Neural progenitor cell (in vitro differentiated cells): ENCODE measurements around the gene PHETA1. TPM values are rescaled to one million over a fixed set of nuclear protein-coding genes. Genes with fewer than 3 reads are reported as not detected.

Experiments
- DNase-seq: peaks from one replicate; pipeline ENCODE4 v3.0.0-alpha.2; 2016; ENCODE audit warnings: low spot score
- H2AFZ ChIP-seq: fragments of 200-600 bp; sonication (generic); replicated peaks from 2 replicates; pipeline ENCODE4 v1.6.1; 2016; ENCODE audit warnings: antibody characterized with exemption
- H3F3A ChIP-seq: fragments of 200-600 bp; sonication (generic); 2 replicates; pipeline ENCODE4 v1.6.1; 2016; ENCODE audit warnings: antibody characterized with exemption, low read depth
- H3K27ac ChIP-seq: fragments of 200-600 bp; sonication (generic); 2 replicates; pipeline ENCODE4 v1.5.1; 2016; ENCODE audit warnings: mild to moderate bottlenecking
- H3K27me3 ChIP-seq: fragments of 200-600 bp; sonication (generic); 2 replicates; pipeline ENCODE4 v1.6.1; 2016; ENCODE audit warnings: mild to moderate bottlenecking, moderate library complexity
- H3K36me3 ChIP-seq: fragments of 200-600 bp; sonication (generic); 2 replicates; pipeline ENCODE4 v1.5.1; 2016
- H3K4me1 ChIP-seq: fragments of 200-600 bp; sonication (generic); 2 replicates; pipeline ENCODE4 v1.6.1; 2016; ENCODE audit warnings: mixed run types
- H3K4me2 ChIP-seq: fragments of 200-600 bp; sonication (generic); 2 replicates; pipeline ENCODE4 v1.6.1; 2016
- H3K4me3 ChIP-seq: fragments of 200-600 bp; sonication (generic); 2 replicates; pipeline ENCODE4 v1.5.1; 2016
- H3K79me2 ChIP-seq: fragments of 200-600 bp; sonication (generic); 2 replicates; pipeline ENCODE4 v1.6.1; 2016; ENCODE audit warnings: low read depth
- H3K9ac ChIP-seq: fragments of 200-600 bp; sonication (generic); 2 replicates; pipeline ENCODE4 v1.6.1; 2016
- H3K9me3 ChIP-seq: fragments of 200-600 bp; sonication (generic); 2 replicates; pipeline ENCODE4 v1.5.1; 2016; ENCODE audit warnings: low read depth
- H4K20me1 ChIP-seq: fragments of 200-600 bp; sonication (generic); 2 replicates; pipeline ENCODE4 v1.6.1; 2016; ENCODE audit warnings: low read depth
- H3K27ac Mint-ChIP-seq: 3 replicates; pipeline ENCODE4 v1.8.0; 2021; ENCODE audit warnings: mixed read lengths
- H3K27me3 Mint-ChIP-seq: 2 replicates; pipeline ENCODE4 v1.8.0; 2022; ENCODE audit warnings: low read depth, mild to moderate bottlenecking, inconsistent platforms, moderate library complexity, mixed read lengths; ENCODE audit not compliant: insufficient read depth
- H3K36me3 Mint-ChIP-seq: 3 replicates; pipeline ENCODE4 v1.8.0; 2021; ENCODE audit warnings: mixed read lengths
- H3K4me1 Mint-ChIP-seq: 3 replicates; pipeline ENCODE4 v1.8.0; 2021; ENCODE audit warnings: mixed read lengths
- H3K4me3 Mint-ChIP-seq: 3 replicates; pipeline ENCODE4 v1.8.0; 2021; ENCODE audit warnings: mild to moderate bottlenecking, moderate library complexity, mixed read lengths
- H3K9me3 Mint-ChIP-seq: 3 replicates; pipeline ENCODE4 v1.8.0; 2020; ENCODE audit warnings: mixed read lengths
- CTCF ChIP-seq: fragments of 200-600 bp; sonication (generic); IDR thresholded peaks from 2 replicates; pipeline ENCODE4 v1.5.1; 2017; ENCODE audit warnings: antibody characterized with exemption, mild to moderate bottlenecking
- EZH2 ChIP-seq: fragments of 200-600 bp; sonication (generic); IDR thresholded peaks from 2 replicates; pipeline ENCODE4 v1.6.1; 2017; ENCODE audit warnings: antibody characterized with exemption, mild to moderate bottlenecking, moderate library complexity
- EZH2phosphoT487 ChIP-seq: fragments of 200-600 bp; sonication (generic); IDR thresholded peaks from 2 replicates; pipeline ENCODE4 v1.6.1; 2017; ENCODE audit warnings: antibody characterized with exemption
- total RNA-seq: library from RNA; depleted of rRNA; stranded (reverse); fragments of >200 nt; gene quantifications from 2 replicates; pipeline ENCODE4 v1.2.3, GENCODE V29; 2015; ENCODE audit warnings: low replicate concordance

PHETA1 gene
- total RNA-seq, 1 donor from 2014 or later, result 1.5 TPM

DNA sequence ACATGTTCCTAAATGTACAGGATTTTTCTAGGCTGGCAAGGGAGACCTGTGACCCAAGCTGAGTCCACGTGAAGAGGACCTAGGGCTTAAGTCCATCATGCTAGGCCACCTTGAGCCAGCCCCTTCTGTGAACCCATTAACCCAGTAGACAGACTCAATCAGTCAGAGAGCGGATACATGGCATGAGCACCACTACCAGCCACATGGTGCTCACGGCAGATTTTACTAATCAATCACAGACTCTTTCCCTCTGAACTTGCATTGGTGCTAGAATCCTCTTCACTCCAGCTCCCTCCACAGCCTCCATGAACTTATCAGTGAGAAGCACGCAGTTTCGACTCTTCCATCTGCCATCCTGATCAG is 9.0 kb downstream of the PHETA1 start:
- H3K4me3 Mint-ChIP-seq, result no peak overlapping the region
- H3K36me3 Mint-ChIP-seq, result no peaks in the 10 kb centered on the region
- Histone ChIP-seq H3K36me3 (no peaks in the 10 kb centered on the region), H3K79me2 (no peaks in the 10 kb centered on the region), H3K9me3 (no peaks in the 10 kb centered on the region), H2AFZ (no peak overlapping the region), H3K27me3 (no peaks in the 10 kb centered on the region), H3K27ac (no peak overlapping the region), H3F3A (peaks cover 7% of the 10 kb centered on the region), H3K4me3 (no peak overlapping the region), H3K4me2 (no peak overlapping the region), H4K20me1 (no peaks in the 10 kb centered on the region), H3K9ac (no peak overlapping the region), H3K4me1 (no peaks in the 10 kb centered on the region)
- no peak overlapping the region for H3K27ac Mint-ChIP-seq
- H3K27me3 Mint-ChIP-seq, result peaks cover 2% of the 10 kb centered on the region
- no peaks in the 10 kb centered on the region for H3K9me3 Mint-ChIP-seq
- DNase-seq, result no peak
- H3K4me1 Mint-ChIP-seq, result peaks cover 8% of the 10 kb centered on the region
- TF ChIP-seq EZH2phosphoT487 (no peak), EZH2 (no peak), CTCF (no peak)

- Histone ChIP-seq H2AFZ (no peak overlapping the region), H3K36me3 (no peaks in the 10 kb centered on the region), H3K4me2 (no peak overlapping the region), H3K9me3 (no peaks in the 10 kb centered on the region), H3K9ac (no peak overlapping the region), H3K27ac (no peak overlapping the region), H4K20me1 (no peaks in the 10 kb centered on the region), H3K4me1 (no peaks in the 10 kb centered on the region), H3K27me3 (no peaks in the 10 kb centered on the region), H3K4me3 (no peak overlapping the region), H3F3A (peaks cover 7% of the 10 kb centered on the region), H3K79me2 (no peaks in the 10 kb centered on the region)
- H3K4me1 Mint-ChIP-seq, result peaks cover 8% of the 10 kb centered on the region
- peaks cover 1% of the 10 kb centered on the region for H3K27me3 Mint-ChIP-seq
- no peaks in the 10 kb centered on the region for H3K9me3 Mint-ChIP-seq
- H3K27ac Mint-ChIP-seq, result peak overlapping the region; percentile 7
- DNase-seq, result no peak
- no peak for TF ChIP-seq CTCF
- TF ChIP-seq EZH2phosphoT487, result no peak
- TF ChIP-seq EZH2, result no peak
- H3K4me3 Mint-ChIP-seq, result no peak overlapping the region
- no peaks in the 10 kb centered on the region for H3K36me3 Mint-ChIP-seq
These were observed 9.5 kb downstream of the PHETA1 start for GRCh38 chr12:111359231-111359913.

- H3K27me3 Mint-ChIP-seq, result no peaks in the 10 kb centered on the region
- H3K4me3 ChIP-seq, result no peak overlapping the region
These were observed 13.5 kb downstream of the PHETA1 start for GRCh38 chr12:111355201-111355925.

More at GRCh38 chr12:111355201-111355925, 13.5 kb downstream of the PHETA1 start:
- no peaks in the 10 kb centered on the region for H3K9me3 ChIP-seq
- H3K4me1 ChIP-seq, result no peaks in the 10 kb centered on the region
- H3K4me2 ChIP-seq, result no peak overlapping the region
- peaks cover 7% of the 10 kb centered on the region for H3F3A ChIP-seq
- no peak overlapping the region for H3K9ac ChIP-seq
- no peaks in the 10 kb centered on the region for H4K20me1 ChIP-seq
- no peaks in the 10 kb centered on the region for H3K9me3 Mint-ChIP-seq
- peaks cover 3% of the 10 kb centered on the region for H3K4me1 Mint-ChIP-seq
- H3K36me3 ChIP-seq, result no peaks in the 10 kb centered on the region
- no peak overlapping the region for H3K27ac Mint-ChIP-seq
- no peaks in the 10 kb centered on the region for H3K79me2 ChIP-seq
- no peaks in the 10 kb centered on the region for H3K36me3 Mint-ChIP-seq
- TF ChIP-seq EZH2, result no peak
- no peak for TF ChIP-seq CTCF
- H3K27ac ChIP-seq, result no peak overlapping the region
- H3K4me3 Mint-ChIP-seq, result no peak overlapping the region
- DNase-seq, result no peak
- H3K27me3 ChIP-seq, result no peaks in the 10 kb centered on the region
- no peak overlapping the region for H2AFZ ChIP-seq
